ENCODE data around the gene N4BP2L1. TPM values are rescaled to one million over a fixed set of nuclear protein-coding genes. Genes with fewer than 3 reads are reported as not detected.

The N4BP2L1 gene
- total RNA-seq, 1 experiment from 2014 or later: 2.6 TPM

DNA sequence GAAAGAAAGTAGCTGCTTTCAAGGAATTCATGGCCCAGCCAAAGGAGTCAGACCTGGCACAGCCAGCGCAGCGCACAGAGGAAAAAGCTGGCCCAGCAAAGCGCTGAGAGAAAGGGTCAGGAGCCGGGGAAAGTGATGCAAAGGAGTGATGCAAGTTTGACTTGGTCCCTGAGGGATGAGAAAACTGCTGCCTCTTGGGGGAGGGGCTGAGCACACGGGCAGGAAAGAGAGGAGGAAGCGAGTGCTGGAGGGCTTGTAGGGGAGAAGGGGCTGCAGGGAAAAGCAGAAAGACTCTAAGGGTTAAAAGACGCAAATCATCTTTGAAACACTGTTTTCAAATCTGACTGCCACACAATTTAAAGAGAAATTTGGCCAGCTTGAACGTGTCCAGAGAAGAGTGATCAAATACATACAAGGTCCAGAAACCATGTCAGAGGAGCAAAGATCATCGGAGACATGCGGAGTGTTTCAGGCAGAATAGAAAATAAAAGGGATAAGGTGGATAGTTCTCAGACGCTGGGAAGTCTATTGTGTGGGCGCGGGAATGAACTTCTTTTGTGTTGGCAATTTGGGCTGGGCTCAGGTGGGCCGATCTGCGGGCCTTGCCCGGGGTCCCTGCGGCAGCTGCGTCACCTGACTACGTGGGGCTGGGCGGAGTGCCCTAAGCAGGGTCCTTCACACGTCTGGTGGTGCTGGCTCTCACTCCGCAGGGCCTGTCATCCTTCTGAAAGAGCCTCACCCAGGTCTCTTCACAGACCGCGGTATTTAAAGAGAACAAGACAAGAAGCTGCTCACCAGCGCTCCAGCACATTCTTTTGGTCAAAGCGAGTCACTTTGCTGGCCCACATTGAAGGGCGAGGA is 18.1 kb downstream of the N4BP2L1 start:
- TF ChIP-seq CTCF (IDR thresholded peaks at IDR 0.05; ENCODE audit: unreplicated experiment): no peak

GRCh38 chr13:32409001-32409313 is 19.0 kb downstream of the N4BP2L1 start:
- CTCF ChIA-PET: no interaction called here
- H3K27ac Mint-ChIP-seq (ENCODE audit: unreplicated experiment): no peak overlapping the region
- intact Hi-C loops (cut with micrococcal nuclease; ENCODE audit: unreplicated experiment): no loop called here
- no TSS peak for BruUV-seq (replicated peaks)
- no peaks in the 10 kb centered on the region for H3K9me3 Mint-ChIP-seq (ENCODE audit: low read depth, unreplicated experiment)
- no peak for TF ChIP-seq CTCF (IDR thresholded peaks at IDR 0.05; ENCODE audit: unreplicated experiment)
- no peaks in the 10 kb centered on the region for H3K4me1 Mint-ChIP-seq (ENCODE audit: low read depth, unreplicated experiment)
- no peak for DNase-seq
- H3K36me3 Mint-ChIP-seq (ENCODE audit: insufficient read depth, unreplicated experiment): no peaks in the 10 kb centered on the region
- H3K27me3 Mint-ChIP-seq (ENCODE audit: unreplicated experiment): no peaks in the 10 kb centered on the region
- no peak overlapping the region for H3K4me3 Mint-ChIP-seq (ENCODE audit: low read depth, unreplicated experiment)

More for the DNA sequence above, 18.1 kb downstream of the N4BP2L1 start:
- Mint-ChIP-seq H3K27ac (ENCODE audit: unreplicated experiment) (no peak overlapping the region), H3K9me3 (ENCODE audit: low read depth, unreplicated experiment) (no peaks in the 10 kb centered on the region), H3K4me1 (ENCODE audit: low read depth, unreplicated experiment) (no peaks in the 10 kb centered on the region), H3K4me3 (ENCODE audit: low read depth, unreplicated experiment) (no peak overlapping the region), H3K27me3 (ENCODE audit: unreplicated experiment) (no peaks in the 10 kb centered on the region), H3K36me3 (ENCODE audit: insufficient read depth, unreplicated experiment) (no peaks in the 10 kb centered on the region)
- intact Hi-C loops (cut with micrococcal nuclease; ENCODE audit: unreplicated experiment): no loop called here
- no peak for DNase-seq
- CTCF ChIA-PET: no interaction called here
- no TSS peak for BruUV-seq (replicated peaks)

- Mint-ChIP-seq H3K36me3 (ENCODE audit: insufficient read depth, unreplicated experiment) (no peaks in the 10 kb centered on the region), H3K27me3 (ENCODE audit: unreplicated experiment) (no peaks in the 10 kb centered on the region), H3K9me3 (ENCODE audit: low read depth, unreplicated experiment) (no peaks in the 10 kb centered on the region), H3K4me1 (ENCODE audit: low read depth, unreplicated experiment) (no peaks in the 10 kb centered on the region), H3K27ac (ENCODE audit: unreplicated experiment) (no peak overlapping the region), H3K4me3 (ENCODE audit: low read depth, unreplicated experiment) (no peak overlapping the region)
- BruUV-seq (replicated peaks): no TSS peak
- intact Hi-C loops (cut with micrococcal nuclease; ENCODE audit: unreplicated experiment): no loop called here
- no peak for DNase-seq
- TF ChIP-seq CTCF (IDR thresholded peaks at IDR 0.05; ENCODE audit: unreplicated experiment): no peak
- CTCF ChIA-PET: no interaction called here
These were observed 19.5 kb downstream of the N4BP2L1 start for GRCh38 chr13:32408296-32409000.

GRCh38 chr13:32407854-32408253 is 20.1 kb downstream of the N4BP2L1 start:
- TF ChIP-seq CTCF (IDR thresholded peaks at IDR 0.05; ENCODE audit: unreplicated experiment): no peak
- Mint-ChIP-seq H3K36me3 (ENCODE audit: insufficient read depth, unreplicated experiment) (no peaks in the 10 kb centered on the region), H3K27ac (ENCODE audit: unreplicated experiment) (no peak overlapping the region), H3K4me1 (ENCODE audit: low read depth, unreplicated experiment) (no peaks in the 10 kb centered on the region), H3K4me3 (ENCODE audit: low read depth, unreplicated experiment) (no peak overlapping the region), H3K9me3 (ENCODE audit: low read depth, unreplicated experiment) (no peaks in the 10 kb centered on the region), H3K27me3 (ENCODE audit: unreplicated experiment) (no peaks in the 10 kb centered on the region)
- CTCF ChIA-PET: no interaction called here
- intact Hi-C loops (cut with micrococcal nuclease; ENCODE audit: unreplicated experiment): no loop called here
- BruUV-seq (replicated peaks): no TSS peak
- DNase-seq: no peak
